Measurements from ENCODE around the gene WDR48. TPM values are rescaled to one million over a fixed set of nuclear protein-coding genes. Genes with fewer than 3 reads are reported as not detected.

The WDR48 gene
- total RNA-seq, 1 experiment from 2014 or later = 19.3 TPM

DNA sequence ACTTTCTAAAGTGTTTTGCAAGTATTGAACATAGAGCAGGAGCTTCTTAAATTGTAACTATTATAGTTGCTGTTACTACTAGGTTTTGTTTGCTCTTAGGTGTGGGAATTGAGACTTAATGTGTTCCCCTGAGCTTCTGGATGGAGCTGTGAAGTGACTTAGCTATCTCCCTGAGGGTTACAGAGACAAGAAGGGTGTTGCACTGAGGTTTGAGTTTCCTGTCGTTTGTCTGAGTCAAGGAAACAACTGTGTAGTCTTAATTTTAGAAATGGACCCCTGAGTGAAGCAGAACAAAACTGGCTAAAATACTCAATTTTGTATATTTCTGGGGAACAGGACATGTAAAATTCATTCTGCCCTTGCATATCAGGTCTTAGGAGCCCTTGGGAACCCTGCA is 76.1 kb downstream of the WDR48 start:
- Histone ChIP-seq H3K27ac (ENCODE audit: low read depth, low read length, poor library complexity, severe bottlenecking) (no peak overlapping the region), H3K27me3 (replicated peaks; ENCODE audit: insufficient read depth, low read depth, low read length, poor library complexity) (no peaks in the 10 kb centered on the region), H3K36me3 (ENCODE audit: insufficient read depth, low read length, poor library complexity, severe bottlenecking) (no peaks in the 10 kb centered on the region), H3K4me1 (ENCODE audit: insufficient read depth, low read length, poor library complexity, severe bottlenecking) (no peaks in the 10 kb centered on the region), H3K4me3 (ENCODE audit: low read depth, low read length, poor library complexity, severe bottlenecking) (no peak overlapping the region), H3K9me3 (ENCODE audit: low read depth, low read length, poor library complexity, severe bottlenecking) (no peaks in the 10 kb centered on the region)
- intact Hi-C loops (cut with micrococcal nuclease; ENCODE audit: unreplicated experiment) = no loop called here
- TF ChIP-seq, protein P1, sequence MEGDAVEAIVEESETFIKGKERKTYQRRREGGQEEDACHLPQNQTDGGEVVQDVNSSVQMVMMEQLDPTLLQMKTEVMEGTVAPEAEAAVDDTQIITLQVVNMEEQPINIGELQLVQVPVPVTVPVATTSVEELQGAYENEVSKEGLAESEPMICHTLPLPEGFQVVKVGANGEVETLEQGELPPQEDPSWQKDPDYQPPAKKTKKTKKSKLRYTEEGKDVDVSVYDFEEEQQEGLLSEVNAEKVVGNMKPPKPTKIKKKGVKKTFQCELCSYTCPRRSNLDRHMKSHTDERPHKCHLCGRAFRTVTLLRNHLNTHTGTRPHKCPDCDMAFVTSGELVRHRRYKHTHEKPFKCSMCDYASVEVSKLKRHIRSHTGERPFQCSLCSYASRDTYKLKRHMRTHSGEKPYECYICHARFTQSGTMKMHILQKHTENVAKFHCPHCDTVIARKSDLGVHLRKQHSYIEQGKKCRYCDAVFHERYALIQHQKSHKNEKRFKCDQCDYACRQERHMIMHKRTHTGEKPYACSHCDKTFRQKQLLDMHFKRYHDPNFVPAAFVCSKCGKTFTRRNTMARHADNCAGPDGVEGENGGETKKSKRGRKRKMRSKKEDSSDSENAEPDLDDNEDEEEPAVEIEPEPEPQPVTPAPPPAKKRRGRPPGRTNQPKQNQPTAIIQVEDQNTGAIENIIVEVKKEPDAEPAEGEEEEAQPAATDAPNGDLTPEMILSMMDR (conservative IDR thresholded peaks at IDR 0.05; ENCODE audit: low read depth, low read length) = no peak
- no peak for TF ChIP-seq EZH2 (IDR thresholded peaks at IDR 0.05; ENCODE audit: borderline replicate concordance, low read depth, low read length, poor library complexity, severe bottlenecking)
- no TSS peak for BruUV-seq (replicated peaks)
- ChIA-PET CTCF (no interaction called here), POLR2A (ENCODE audit: low non-redundant PET) (no interaction called here)
- no peak for DNase-seq (ENCODE audit: low spot score)

- no peak for DNase-seq (ENCODE audit: low spot score)
- no TSS peak for BruUV-seq (replicated peaks)
- Histone ChIP-seq H3K9me3 (ENCODE audit: low read depth, low read length, poor library complexity, severe bottlenecking) (no peaks in the 10 kb centered on the region), H3K36me3 (ENCODE audit: insufficient read depth, low read length, poor library complexity, severe bottlenecking) (no peaks in the 10 kb centered on the region), H3K27ac (ENCODE audit: low read depth, low read length, poor library complexity, severe bottlenecking) (no peak overlapping the region), H3K4me3 (ENCODE audit: low read depth, low read length, poor library complexity, severe bottlenecking) (no peak overlapping the region), H3K27me3 (replicated peaks; ENCODE audit: insufficient read depth, low read depth, low read length, poor library complexity) (no peaks in the 10 kb centered on the region), H3K4me1 (ENCODE audit: insufficient read depth, low read length, poor library complexity, severe bottlenecking) (no peaks in the 10 kb centered on the region)
- ChIA-PET CTCF (no interaction called here), POLR2A (ENCODE audit: low non-redundant PET) (no interaction called here)
- TF ChIP-seq EZH2 (IDR thresholded peaks at IDR 0.05; ENCODE audit: borderline replicate concordance, low read depth, low read length, poor library complexity, severe bottlenecking) = no peak
- TF ChIP-seq, protein P1 (conservative IDR thresholded peaks at IDR 0.05; ENCODE audit: low read depth, low read length) = no peak
- intact Hi-C loops (cut with micrococcal nuclease; ENCODE audit: unreplicated experiment) = no loop called here
Observed at GRCh38 chr3:39128951-39129350, 77.1 kb downstream of the WDR48 start.

- intact Hi-C loops (cut with micrococcal nuclease; ENCODE audit: unreplicated experiment) = no loop called here
- BruUV-seq (replicated peaks) = no TSS peak
- Histone ChIP-seq H3K4me3 (ENCODE audit: low read depth, low read length, poor library complexity, severe bottlenecking) (no peak overlapping the region), H3K27ac (ENCODE audit: low read depth, low read length, poor library complexity, severe bottlenecking) (no peak overlapping the region), H3K27me3 (replicated peaks; ENCODE audit: insufficient read depth, low read depth, low read length, poor library complexity) (no peaks in the 10 kb centered on the region), H3K9me3 (ENCODE audit: low read depth, low read length, poor library complexity, severe bottlenecking) (no peaks in the 10 kb centered on the region), H3K4me1 (ENCODE audit: insufficient read depth, low read length, poor library complexity, severe bottlenecking) (no peaks in the 10 kb centered on the region), H3K36me3 (ENCODE audit: insufficient read depth, low read length, poor library complexity, severe bottlenecking) (no peaks in the 10 kb centered on the region)
- no peak for TF ChIP-seq EZH2 (IDR thresholded peaks at IDR 0.05; ENCODE audit: borderline replicate concordance, low read depth, low read length, poor library complexity, severe bottlenecking)
- TF ChIP-seq, protein P1 (conservative IDR thresholded peaks at IDR 0.05; ENCODE audit: low read depth, low read length) = no peak
- ChIA-PET POLR2A (ENCODE audit: low non-redundant PET) (no interaction called here), CTCF (no interaction called here)
- no peak for DNase-seq (ENCODE audit: low spot score)
Observed at GRCh38 chr3:39130026-39130425, 78.2 kb downstream of the WDR48 start.
